Activated CD4-positive, alpha-beta T cell treated with anti-CD3 and anti-CD28 coated beads, Interleukin-2, amount 50 U/mL, for 48 hours (primary cell): ENCODE results near the gene ARMCX1.
"Not testable (repeated sequence)": the region's sequence is repeated elsewhere in the genome, so short reads cannot be mapped to it uniquely, and the experiment has no call there.

ENCODE experiments used
- DNase-seq, 2 experiments: peaks; one replicate each; pipeline ENCODE4 v3.0.0-alpha.2; 2020

The ARMCX1 gene

DNA sequence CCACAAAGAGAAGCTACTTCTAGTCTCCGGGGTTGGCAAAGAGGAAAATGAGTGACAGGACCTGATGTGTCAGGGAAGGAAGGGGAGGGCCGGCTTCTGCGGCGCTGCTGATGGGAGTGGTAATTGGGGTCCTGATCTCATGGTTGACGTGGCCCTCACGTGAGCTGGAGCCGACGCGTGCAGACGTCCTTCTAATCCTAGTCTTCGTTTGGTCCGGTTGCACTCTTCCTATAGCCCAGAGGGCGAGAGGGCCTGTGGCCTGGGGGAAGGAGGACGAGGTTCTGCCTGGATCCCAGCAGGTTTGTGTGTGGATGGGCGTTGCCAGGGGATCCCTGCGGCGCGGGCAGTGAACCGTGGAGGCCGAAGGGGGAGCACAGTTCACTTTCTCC lies at the start of gene ARMCX1:
Gene ARMCX1, plus strand, starts transcription at position 186 of the 389 bp plus-strand sequence. CDS start 2,384 bp downstream, outside the sequence.
- DNase-seq = peak; percentile 11 to 13

DNA sequence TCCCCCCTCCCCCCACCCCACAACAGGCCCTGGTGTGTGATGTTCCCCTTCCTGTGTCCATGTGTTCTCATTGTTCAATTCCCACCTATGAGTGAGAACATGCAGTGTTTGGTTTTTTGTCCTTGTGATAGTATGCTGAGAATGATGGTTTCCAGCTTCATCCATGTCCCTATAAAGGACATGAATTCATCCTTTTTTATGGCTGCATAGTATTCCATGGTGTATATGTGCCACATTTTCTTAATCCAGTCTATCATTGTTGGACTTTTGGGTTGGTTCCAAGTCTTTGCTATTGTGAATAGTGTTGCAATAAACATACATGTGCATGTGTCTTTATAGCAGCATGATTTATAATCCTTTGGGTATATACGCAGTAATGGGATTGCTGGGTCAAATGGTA lies 47.4 kb upstream of the ARMCX1 start:
- not testable (repeated sequence) for DNase-seq

DNA sequence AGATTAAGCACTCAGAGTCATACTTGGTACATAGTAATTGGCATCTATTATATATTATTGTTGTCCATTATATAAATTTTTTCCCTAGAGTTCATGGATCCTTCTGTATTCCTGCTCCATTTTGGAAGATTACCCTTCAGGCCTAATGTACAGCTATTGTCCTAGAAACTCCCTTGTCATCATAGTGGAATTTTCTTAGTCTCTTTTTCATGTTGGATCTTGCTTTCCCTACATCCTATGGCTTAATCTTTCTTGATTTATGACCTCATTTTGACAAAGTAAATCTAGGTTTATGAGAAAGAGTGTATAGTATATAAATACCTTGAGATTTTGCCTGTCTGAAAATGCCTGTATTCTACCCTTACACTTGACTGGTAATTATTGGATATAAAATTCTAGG lies 43.0 kb upstream of the ARMCX1 start:
- DNase-seq = no peak

DNA sequence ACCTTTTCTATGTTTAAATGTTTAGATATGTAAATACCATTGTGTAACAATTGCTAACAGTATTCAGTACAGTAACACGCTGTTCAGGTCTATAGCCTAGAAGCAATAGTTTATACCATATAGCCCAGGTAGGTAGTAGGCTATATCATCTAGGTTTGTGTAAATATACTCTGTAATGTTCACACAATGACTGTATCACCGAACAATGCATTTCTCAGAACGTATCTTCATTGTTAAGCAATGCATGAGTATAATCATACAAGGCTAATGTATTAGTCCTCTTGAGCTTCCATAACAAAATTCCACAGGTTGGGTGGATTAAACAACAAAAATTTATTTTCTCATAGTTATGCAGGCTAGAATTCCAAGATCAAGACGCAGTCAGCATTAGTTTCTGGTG lies 42.4 kb upstream of the ARMCX1 start:
- DNase-seq = no peak

DNA sequence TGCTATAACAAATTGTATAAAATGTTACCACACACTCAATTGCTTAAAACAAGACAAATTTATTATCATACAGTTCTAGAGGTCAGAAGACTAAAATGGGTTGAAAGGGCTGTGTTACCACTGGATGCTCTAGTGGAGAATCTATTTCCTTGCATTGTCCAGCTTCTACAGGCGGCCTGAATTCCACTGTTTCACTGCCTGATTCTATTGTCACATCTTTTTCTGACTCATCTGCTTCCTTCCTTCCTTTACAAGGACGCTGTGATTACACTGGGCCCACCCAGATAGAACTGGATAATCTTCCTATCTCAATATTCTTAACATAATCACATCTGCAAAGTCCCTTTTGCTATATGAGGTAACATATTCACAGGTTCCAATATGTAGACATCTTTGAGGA lies 19.4 kb upstream of the ARMCX1 start:
- DNase-seq = no peak

DNA sequence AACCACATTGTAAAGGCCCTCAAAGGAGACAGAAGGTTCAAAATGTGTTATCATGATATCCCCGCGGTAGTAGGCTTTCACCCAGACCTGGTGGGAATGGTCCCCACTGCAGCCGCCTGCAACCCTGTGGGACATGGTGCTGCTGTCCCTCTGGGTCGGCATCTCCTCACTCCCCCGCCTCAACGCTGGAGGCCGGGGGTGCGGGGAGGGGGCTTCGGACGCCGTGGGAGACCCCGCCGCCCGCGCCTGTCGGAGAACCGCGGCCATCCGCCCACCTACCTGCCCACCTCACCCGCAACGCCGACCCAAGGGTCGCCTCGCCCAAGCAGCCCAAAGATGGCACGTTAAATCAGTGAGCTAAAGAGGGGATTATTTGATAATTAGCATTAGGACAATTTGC lies 11.2 kb upstream of the ARMCX1 start:
- no peak for DNase-seq

DNA sequence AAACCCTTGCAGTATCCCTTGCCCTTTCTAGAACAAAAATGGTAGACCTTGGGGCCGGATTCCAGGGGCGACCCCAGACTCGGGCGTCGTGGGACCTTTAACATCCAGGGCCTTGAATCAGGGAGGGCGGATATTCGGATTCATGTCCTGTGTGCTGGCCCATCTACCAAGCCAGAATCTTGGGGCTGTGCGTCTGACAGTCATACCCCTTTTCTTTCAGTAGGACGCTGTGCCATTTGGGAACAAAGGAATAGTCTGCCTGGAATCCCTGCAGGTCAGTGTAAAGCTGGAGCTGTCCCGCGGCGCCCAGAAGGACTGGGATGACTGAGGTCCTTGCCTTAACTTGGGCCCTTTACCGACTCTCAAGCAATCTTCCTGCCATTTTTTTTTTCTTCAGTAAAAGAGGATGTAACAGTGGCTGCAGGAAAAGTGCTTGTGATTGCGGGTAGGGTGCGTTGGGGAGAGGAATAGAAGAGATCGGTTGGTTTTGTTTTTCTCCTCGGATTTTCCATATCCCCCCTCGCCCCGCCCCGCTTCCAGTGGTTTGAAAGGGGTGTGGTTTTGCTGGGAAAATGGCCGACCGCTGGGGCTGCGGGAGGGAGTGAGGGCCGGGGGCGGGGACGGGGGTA lies 518 bp downstream of the ARMCX1 start:
- DNase-seq = peak in 1 of 2 experiments; percentile 5

DNA sequence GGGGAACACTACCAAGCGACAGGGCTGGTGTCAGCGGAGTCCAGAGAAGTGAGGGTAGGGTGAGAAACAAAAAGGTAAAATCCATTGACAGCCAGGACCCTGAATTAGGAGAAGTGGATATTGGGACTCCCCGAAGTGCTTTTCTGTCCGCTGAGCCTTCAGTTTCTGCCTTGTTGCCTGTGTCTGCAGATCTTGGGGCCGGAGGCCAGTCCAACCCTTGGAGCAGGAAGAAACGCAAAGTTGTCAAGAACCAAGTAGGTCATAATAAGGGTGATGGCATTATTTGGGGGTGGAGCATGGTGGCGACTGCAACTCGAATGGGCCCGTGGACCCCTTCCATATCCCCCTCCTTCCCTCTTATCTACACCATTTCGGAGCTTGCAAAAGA lies 1.0 kb downstream of the ARMCX1 start:
- no peak for DNase-seq

DNA sequence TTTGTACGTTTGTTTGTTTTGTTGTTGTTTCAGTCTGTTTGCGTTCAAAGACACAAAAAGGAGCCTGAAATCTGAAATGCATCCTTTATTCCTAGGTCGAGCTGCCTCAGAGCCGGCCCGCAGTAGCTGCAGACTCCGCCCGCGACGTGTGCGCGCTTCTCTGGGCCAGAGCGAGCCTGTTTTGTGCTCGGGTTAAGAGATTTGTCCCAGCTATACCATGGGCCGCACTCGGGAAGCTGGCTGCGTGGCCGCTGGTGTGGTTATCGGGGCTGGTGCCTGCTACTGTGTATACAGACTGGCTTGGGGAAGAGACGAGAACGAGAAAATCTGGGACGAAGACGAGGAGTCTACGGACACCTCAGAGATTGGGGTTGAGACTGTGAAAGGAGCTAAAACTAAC lies 2.4 kb downstream of the ARMCX1 start:
- no peak for DNase-seq

DNA sequence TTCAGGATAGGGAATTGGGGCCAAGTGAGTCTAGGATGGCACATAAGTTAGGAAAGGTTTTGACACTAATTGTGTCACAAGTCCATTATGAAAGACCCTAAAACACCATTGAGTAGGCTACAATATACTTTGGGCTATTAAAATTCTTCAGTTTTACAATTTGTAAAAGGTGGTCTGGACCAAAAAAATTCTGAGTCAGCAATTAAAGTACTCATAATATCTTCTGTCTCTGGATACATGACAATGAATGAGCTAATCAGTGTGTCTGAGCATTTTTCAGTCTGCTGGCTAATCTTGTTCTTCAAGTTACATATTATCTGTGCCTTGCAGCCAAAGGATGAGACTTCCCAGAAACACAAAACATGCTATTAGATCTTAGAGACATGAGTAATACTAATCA lies 14.3 kb downstream of the ARMCX1 start:
- DNase-seq = no peak

DNA sequence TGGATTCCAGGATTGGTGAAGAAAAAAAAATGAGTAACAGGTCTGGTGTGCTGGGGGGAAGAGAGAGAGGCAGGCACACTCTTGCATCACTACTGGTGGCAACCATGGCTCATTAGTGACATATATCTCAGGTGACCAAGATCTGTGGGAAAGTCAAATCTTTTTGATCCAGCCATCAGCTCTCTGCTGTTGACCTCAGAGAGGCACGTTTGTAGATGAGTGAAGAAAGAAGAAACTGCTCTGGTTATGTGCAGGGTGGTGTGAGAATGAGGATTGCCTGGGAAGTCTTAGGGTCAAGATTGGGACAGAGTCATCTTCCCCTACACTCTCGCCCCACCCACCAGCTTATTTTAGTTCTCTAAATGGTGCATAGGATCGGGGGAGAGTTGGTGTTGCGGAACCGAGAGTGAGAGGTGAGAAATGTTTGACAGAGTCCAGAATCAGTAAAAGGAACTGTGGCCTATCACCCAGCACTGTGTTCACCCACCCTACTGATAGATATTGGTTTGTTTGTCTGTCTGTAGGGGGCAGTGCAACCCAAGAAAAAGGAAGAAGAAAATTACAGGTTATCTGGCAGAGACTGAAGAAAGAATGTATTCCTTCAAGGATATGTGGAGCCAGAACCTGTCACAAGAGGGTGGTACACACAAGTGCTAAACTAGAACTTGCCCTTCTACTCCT lies 45.5 kb downstream of the ARMCX1 start:
- no peak for DNase-seq

DNA sequence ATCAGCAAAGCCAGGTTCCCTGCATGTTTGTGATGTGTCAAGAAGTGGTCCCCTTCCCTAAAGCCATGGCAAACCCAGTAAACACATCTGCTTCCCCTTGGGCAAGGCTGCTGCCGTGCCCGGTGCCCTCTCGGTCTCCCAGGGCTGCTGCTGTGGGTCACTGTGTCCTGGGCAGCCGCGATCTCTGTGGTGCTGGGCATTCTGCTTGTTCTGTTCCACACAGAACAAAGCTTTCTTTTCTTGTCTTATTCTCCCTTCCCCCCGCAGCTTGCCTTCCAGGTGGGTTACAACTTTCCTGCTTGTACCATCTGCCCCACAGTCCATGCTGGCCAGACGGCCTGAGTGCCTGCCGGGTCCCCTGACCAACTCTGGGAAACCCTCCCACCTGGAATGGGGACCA lies 49.2 kb downstream of the ARMCX1 start:
- not testable (repeated sequence) for DNase-seq

DNA sequence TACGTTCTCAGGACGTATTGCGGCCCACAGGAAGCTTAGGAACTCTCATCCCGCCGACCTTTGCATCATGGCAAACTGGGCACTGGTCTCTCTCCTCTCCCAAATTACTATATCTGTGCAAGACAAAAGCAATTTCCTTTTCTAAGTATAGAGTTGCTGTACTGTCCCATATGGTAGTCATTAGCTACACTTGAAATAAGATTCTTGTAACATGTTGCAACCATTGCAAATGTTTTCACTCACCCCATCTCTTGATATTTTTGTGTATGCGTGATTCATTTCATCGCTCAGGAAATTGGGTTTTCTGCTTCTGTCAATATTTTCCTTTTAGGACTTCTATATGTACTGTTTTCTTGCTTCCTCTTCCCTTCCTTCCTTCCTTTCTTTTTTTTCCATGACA lies 51.7 kb downstream of the ARMCX1 start:
- no peak for DNase-seq
